ENCODE data around the gene TMPRSS2.

Gene TMPRSS2

GRCh38 chr21:41509145-41509496, 1.2 kb upstream of the TMPRSS2 start:
- no peak for DNase-seq

- DNase-seq: no peak
Observed at GRCh38 chr21:41508415-41509144, 622 bp upstream of the TMPRSS2 start.

- no peak for DNase-seq
Observed at GRCh38 chr21:41506611-41507520, 1.1 kb downstream of the TMPRSS2 start.

GRCh38 chr21:41506005-41506594, 1.9 kb downstream of the TMPRSS2 start:
- DNase-seq: no peak

- DNase-seq: no peak
Observed at GRCh38 chr21:41504030-41504429, 3.9 kb downstream of the TMPRSS2 start.

GRCh38 chr21:41503331-41503730, 4.6 kb downstream of the TMPRSS2 start:
- DNase-seq: no peak

GRCh38 chr21:41501919-41502318, 6.0 kb downstream of the TMPRSS2 start:
- no peak for DNase-seq

GRCh38 chr21:41500931-41501381, 7.0 kb downstream of the TMPRSS2 start:
- no peak for DNase-seq

GRCh38 chr21:41500363-41500762, 7.6 kb downstream of the TMPRSS2 start:
- no peak for DNase-seq

GRCh38 chr21:41499920-41500319, 8.0 kb downstream of the TMPRSS2 start:
- DNase-seq: no peak

GRCh38 chr21:41497788-41498187, 10.2 kb downstream of the TMPRSS2 start:
- no peak for DNase-seq

- no peak for DNase-seq
Observed at GRCh38 chr21:41497008-41497407, 10.9 kb downstream of the TMPRSS2 start.

GRCh38 chr21:41494242-41494641, 13.7 kb downstream of the TMPRSS2 start:
- DNase-seq: no peak

GRCh38 chr21:41491412-41491811, 16.5 kb downstream of the TMPRSS2 start:
- no peak for DNase-seq

GRCh38 chr21:41490330-41490729, 17.6 kb downstream of the TMPRSS2 start:
- no peak for DNase-seq

- DNase-seq: no peak
Observed at GRCh38 chr21:41489329-41489728, 18.6 kb downstream of the TMPRSS2 start.

- DNase-seq: no peak
Observed at GRCh38 chr21:41488080-41488479, 19.9 kb downstream of the TMPRSS2 start.

- no peak for DNase-seq
Observed at GRCh38 chr21:41487082-41487481, 20.9 kb downstream of the TMPRSS2 start.

GRCh38 chr21:41483973-41484372, 24.0 kb downstream of the TMPRSS2 start:
- no peak for DNase-seq

GRCh38 chr21:41483415-41483814, 24.5 kb downstream of the TMPRSS2 start:
- DNase-seq: no peak

GRCh38 chr21:41482980-41483379, 25.0 kb downstream of the TMPRSS2 start:
- no peak for DNase-seq

- peak; percentile 21 for DNase-seq
Observed at GRCh38 chr21:41482301-41482700, 25.7 kb downstream of the TMPRSS2 start.

GRCh38 chr21:41481191-41481590, 26.8 kb downstream of the TMPRSS2 start:
- DNase-seq: peak; percentile 71

Measured in NCI-H226 (cell line).